K562 (cell line): Measurements from ENCODE around the gene EIF4G1. TPM values are rescaled to one million over a fixed set of nuclear protein-coding genes. Genes with fewer than 3 reads are reported as not detected.
A peak's percentile ranks its signal among the peaks of the same experiment; 100 is the strongest.

Experiments used
- CC2D1A ChIP-seq: fragments of 450-650 bp; IDR thresholded peaks from 2 replicates; pipeline ENCODE4 v1.6.1; 2017; ENCODE audit warnings: mild to moderate bottlenecking
- NCOR1 ChIP-seq: fragments of 450-650 bp; IDR thresholded peaks from 2 replicates; pipeline ENCODE4 v1.6.1; 2016; ENCODE audit warnings: mild to moderate bottlenecking, moderate library complexity
- NR3C1 ChIP-seq: sonication (generic); formaldehyde crosslinking; IDR thresholded peaks from 2 replicates; pipeline ENCODE4 v1.8.1; 2022; ENCODE audit warnings: missing genetic modification reagents
- PHF20 ChIP-seq: fragments of 450-650 bp; IDR thresholded peaks from 2 replicates; pipeline ENCODE4 v1.6.1; 2018; ENCODE audit not compliant: partially characterized antibody
- RAD21 ChIP-seq, 2 experiments: fragments of 250-450 bp in 1 of 2; fragments of 450-650 bp in 1 of 2; sonication (Bioruptor Pico) in 1 of 2; formaldehyde crosslinking in 1 of 2; IDR thresholded peaks in 1 of 2; conservative IDR thresholded peaks in 1 of 2; 2 replicates each; pipeline versions ENCODE4 v1.4.0 to v1.8.0; 2020 to 2022; ENCODE audit warnings: mild to moderate bottlenecking in 2 of 2, moderate library complexity in 1 of 2
- SMC3 ChIP-seq: conservative IDR thresholded peaks from 2 replicates; pipeline ENCODE4 v1.6.1; 2011; ENCODE audit warnings: low read depth, low read length, improper control_type of control experiment; ENCODE audit not compliant: insufficient read depth
- WHSC1 ChIP-seq: IDR thresholded peaks from one replicate; pipeline ENCODE4 v1.6.1; 2012; ENCODE audit warnings: low read length, control low read depth, inconsistent platforms
- ZBTB7A ChIP-seq: IDR thresholded peaks from 2 replicates; pipeline ENCODE4 v1.6.1; 2011; ENCODE audit warnings: low read depth, mild to moderate bottlenecking, low read length, moderate library complexity, borderline replicate concordance; ENCODE audit not compliant: control insufficient read depth
- ZNF311 ChIP-seq: fragments of 250-450 bp; sonication (Bioruptor Pico); IDR thresholded peaks from 2 replicates; pipeline ENCODE4 v1.4.0; 2020; ENCODE audit warnings: mild to moderate bottlenecking, moderate library complexity
- polyA plus RNA-seq, 8 experiments: library from polyadenylated mRNA; depleted of rRNA in 4 of 8; stranded (reverse) in 5 of 8; unstranded in 3 of 8; fragments of >200 nt; fragmentation: Nextera tagmentation in 2 of 8; fragmentation: Illumina TruSeq in 1 of 8; extraction: Ambion mirVana in 2 of 8; extraction: Trizol in 1 of 8; gene quantifications; 2 replicates each; pipeline versions ENCODE4 v1.2.1 to v1.2.3, GENCODE V29; 2011 to 2014; ENCODE audit warnings: inconsistent platforms in 1 of 8, missing spikeins in 1 of 8
- total RNA-seq, 7 experiments: library from RNA; depleted of rRNA in 6 of 7; stranded (reverse); fragments of >200 nt in 6 of 7; fragmentation: Illumina TruSeq in 2 of 7; extraction: Trizol in 2 of 7; gene quantifications; 2 replicates each; pipeline versions ENCODE4 v1.2.1 to v1.2.3, GENCODE V29; 2011 to 2021; ENCODE audit warnings: low replicate concordance in 1 of 7
- TF ChIP-seq, protein P1 (sequence below), 3 experiments: fragments of 200-800 bp in 1 of 3; sonication (Bioruptor generic) in 1 of 3; sonication (generic) in 1 of 3; formaldehyde crosslinking in 1 of 3; IDR thresholded peaks; 2 replicates each; pipeline versions ENCODE4 v1.6.1 to v1.8.0; 2016 to 2022; ENCODE audit warnings: mild to moderate bottlenecking in 2 of 3, missing compliant biosample characterization in 2 of 3, missing genetic modification characterization in 2 of 3, missing genetic modification reagents in 1 of 3
- TF ChIP-seq, protein P2 (sequence below): fragments of 200-800 bp; sonication (Bioruptor generic); IDR thresholded peaks from 2 replicates; pipeline ENCODE4 v1.6.1; 2017; ENCODE audit warnings: missing genetic modification characterization, missing compliant biosample characterization
- TF ChIP-seq, protein P3 (sequence below): sonication (generic); formaldehyde crosslinking; IDR thresholded peaks from 2 replicates; pipeline ENCODE4 v1.8.0; 2022; ENCODE audit warnings: mild to moderate bottlenecking, missing genetic modification reagents
- TF ChIP-seq, protein P4 (sequence below): sonication (generic); formaldehyde crosslinking; IDR thresholded peaks from 2 replicates; pipeline ENCODE4 v1.8.0; 2022; ENCODE audit warnings: missing genetic modification reagents, mild to moderate bottlenecking, moderate library complexity, borderline replicate concordance

Gene EIF4G1
- total and polyA plus RNA-seq, 9 of the 15 experiments (the other 6 are each of a cell fraction or from before 2014, with no cell fraction given), result 4.6 to 505 (median 155) TPM

DNA sequence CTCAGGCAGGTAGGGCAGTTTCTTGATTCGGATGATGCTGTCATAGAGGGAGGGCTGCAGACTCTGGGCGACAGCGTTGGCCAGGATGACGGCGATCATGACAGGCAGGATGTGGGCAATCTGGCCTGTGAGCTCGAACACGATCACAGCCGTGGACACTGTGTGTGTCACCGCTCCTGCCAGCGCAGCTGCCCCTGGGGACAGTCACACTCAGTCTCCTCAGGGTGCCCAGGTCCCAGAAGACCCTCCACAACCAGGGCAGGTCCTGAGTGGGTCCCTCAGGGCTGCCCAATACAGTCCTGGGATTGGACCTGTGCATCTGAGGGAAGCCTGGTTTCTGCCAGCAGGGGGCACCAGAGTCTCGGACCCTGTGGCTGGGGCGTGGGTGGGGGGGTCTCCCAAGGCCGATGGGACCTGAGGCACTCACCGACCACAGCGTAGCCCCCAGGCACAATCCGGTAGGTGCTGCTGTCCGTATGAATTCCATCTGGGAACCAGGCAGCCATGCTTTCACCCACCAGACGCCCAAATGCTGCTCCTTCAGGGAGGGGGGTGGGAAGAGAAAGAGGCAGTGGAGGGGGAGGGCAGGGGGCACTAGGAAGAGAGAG is 39.8 kb downstream of the EIF4G1 start (continued):
- TF ChIP-seq, protein P1, sequence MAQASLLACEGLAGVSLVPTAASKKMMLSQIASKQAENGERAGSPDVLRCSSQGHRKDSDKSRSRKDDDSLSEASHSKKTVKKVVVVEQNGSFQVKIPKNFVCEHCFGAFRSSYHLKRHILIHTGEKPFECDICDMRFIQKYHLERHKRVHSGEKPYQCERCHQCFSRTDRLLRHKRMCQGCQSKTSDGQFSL (CRISPR knock-in tag; IDR thresholded peaks at IDR 0.05), result peak; percentile 89
- TF ChIP-seq, protein P1 (tag; IDR thresholded peaks at IDR 0.05), result no peak; a peak in 1 of 4 replicates
- TF ChIP-seq NCOR1, result no peak
- TF ChIP-seq NR3C1 (CRISPR knock-in tag), result no peak
- TF ChIP-seq SMC3, result 0 out of 2 replicates have a peak, but pooled peaks have one; percentile 25
- no peak for TF ChIP-seq WHSC1
- TF ChIP-seq CC2D1A, result no peak
- peak; percentile 38 to 61 for TF ChIP-seq RAD21 (CRISPR knock-in tag; conservative IDR thresholded peaks at IDR 0.05 in 1 of 2, IDR thresholded peaks at IDR 0.05 in 1 of 2)
- no peak for TF ChIP-seq ZNF311 (CRISPR knock-in tag)
- TF ChIP-seq, protein P2, sequence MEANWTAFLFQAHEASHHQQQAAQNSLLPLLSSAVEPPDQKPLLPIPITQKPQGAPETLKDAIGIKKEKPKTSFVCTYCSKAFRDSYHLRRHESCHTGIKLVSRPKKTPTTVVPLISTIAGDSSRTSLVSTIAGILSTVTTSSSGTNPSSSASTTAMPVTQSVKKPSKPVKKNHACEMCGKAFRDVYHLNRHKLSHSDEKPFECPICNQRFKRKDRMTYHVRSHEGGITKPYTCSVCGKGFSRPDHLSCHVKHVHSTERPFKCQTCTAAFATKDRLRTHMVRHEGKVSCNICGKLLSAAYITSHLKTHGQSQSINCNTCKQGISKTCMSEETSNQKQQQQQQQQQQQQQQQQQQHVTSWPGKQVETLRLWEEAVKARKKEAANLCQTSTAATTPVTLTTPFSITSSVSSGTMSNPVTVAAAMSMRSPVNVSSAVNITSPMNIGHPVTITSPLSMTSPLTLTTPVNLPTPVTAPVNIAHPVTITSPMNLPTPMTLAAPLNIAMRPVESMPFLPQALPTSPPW (CRISPR knock-in tag), result peak; percentile 69
- TF ChIP-seq, protein P3, sequence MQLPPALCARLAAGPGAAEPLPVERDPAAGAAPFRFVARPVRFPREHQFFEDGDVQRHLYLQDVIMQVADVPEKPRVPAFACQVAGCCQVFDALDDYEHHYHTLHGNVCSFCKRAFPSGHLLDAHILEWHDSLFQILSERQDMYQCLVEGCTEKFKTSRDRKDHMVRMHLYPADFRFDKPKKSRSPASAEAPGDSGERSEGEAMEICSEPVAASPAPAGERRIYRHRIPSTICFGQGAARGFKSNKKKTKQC (CRISPR knock-in tag), result no peak
- TF ChIP-seq, protein P4, sequence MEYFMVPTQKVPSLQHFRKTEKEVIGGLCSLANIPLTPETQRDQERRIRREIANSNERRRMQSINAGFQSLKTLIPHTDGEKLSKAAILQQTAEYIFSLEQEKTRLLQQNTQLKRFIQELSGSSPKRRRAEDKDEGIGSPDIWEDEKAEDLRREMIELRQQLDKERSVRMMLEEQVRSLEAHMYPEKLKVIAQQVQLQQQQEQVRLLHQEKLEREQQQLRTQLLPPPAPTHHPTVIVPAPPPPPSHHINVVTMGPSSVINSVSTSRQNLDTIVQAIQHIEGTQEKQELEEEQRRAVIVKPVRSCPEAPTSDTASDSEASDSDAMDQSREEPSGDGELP, result peak; percentile 51; the same call in 1 of the 2 replicates
- peak; percentile 95 for TF ChIP-seq ZBTB7A
- TF ChIP-seq PHF20, result no peak
